Frontal cortex (tissue), 4 donors: ENCODE data around the gene GRIFIN. TPM values are rescaled to one million over a fixed set of nuclear protein-coding genes. Genes with fewer than 3 reads are reported as not detected.

Source experiments
- DNase-seq, 2 donors: peaks; one replicate each; pipeline ENCODE4 v3.0.0; 2012; ENCODE audit warnings: low spot score in 2 of 2
- FAIRE-seq: peaks from 2 replicates; lab custom pipeline; 2012; peaks lifted over from hg19 to GRCh38; lab: Jason Lieb, UNC
- total RNA-seq: library from RNA; depleted of rRNA; stranded (reverse); fragments of >200 nt; gene quantifications from one replicate; pipeline ENCODE4 v1.2.3, GENCODE V29; 2014
- donor health status: control.
- donor health status: control.
- donor health status: control.

GRIFIN gene
- total RNA-seq, 1 donor from 2014 or later = not detected

- no peak for FAIRE-seq
- DNase-seq = no peak
Observed at GRCh38 chr7:2443491-2443890, 32.7 kb downstream of the GRIFIN start.

GRCh38 chr7:2441430-2442058 lies 34.7 kb downstream of the GRIFIN start:
- FAIRE-seq (no peak), DNase-seq (no peak)

DNA sequence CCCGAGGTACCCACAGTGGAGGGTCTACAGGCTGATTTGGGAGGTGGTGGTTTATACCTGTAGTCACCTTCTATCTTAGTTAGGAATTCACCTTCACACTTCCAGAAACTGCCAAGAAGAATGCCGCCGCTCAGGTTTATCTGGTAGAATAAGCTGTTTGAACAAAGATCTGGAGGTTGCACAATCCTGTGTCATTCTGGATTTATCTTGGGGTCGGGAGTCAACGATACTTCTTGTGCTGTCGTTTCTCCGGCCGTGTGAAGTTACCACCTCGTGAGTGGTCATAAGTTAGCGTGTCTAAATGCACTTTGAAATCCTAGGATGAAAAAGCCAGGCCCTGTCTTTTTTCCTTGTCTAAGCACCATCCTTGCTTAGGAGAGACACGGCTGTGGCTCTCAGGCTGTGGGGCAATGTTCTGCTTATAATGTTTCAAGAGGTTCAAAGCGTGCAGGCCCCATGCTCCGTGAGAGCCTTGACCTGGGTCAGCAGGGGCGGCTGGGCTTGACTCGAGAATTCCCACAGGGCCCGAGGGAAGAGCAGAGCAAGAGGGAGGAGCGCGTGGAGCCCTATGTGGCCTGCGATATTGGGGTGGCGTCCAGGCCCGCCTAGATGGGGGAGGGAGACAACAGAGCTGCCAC lies 35.5 kb downstream of the GRIFIN start:
- FAIRE-seq (no peak), DNase-seq (no peak)

DNA sequence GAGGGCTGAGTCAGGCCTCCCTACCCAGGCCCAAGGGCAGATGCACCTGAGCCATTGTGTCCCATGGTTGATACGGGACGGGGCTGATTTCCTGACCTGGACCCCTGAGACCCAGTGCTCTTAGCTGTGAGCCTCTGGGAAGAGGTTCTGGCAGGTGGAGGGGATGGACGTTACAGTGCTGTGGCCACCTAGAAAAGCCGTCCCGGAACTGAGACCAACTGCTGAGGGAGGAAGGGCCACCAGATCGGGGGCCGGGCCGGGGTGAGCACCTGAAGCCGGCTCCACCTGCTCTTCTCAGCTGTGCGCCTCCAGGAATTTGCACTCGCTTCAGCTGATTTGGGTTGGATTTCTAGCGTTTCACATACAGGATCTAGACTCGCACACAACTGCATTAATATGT lies 37.4 kb downstream of the GRIFIN start:
- no peak for FAIRE-seq
- DNase-seq = no peak

- DNase-seq = no peak
- FAIRE-seq = no peak
Observed at GRCh38 chr7:2438186-2438585, 38.0 kb downstream of the GRIFIN start.

- DNase-seq (no peak), FAIRE-seq (no peak)
Observed at GRCh38 chr7:2437537-2438148, 38.6 kb downstream of the GRIFIN start.

- peak in 1 of 2 donors; percentile 17 for DNase-seq
- no peak for FAIRE-seq
Observed at GRCh38 chr7:2437136-2437535, 39.1 kb downstream of the GRIFIN start.

GRCh38 chr7:2436341-2437104 lies 39.7 kb downstream of the GRIFIN start:
- DNase-seq (peak in 1 of 2 donors; percentile 17), FAIRE-seq (no peak)

- no peak for DNase-seq
- no peak for FAIRE-seq
Observed at GRCh38 chr7:2435146-2435545, 41.1 kb downstream of the GRIFIN start.

GRCh38 chr7:2433713-2434550 lies 42.3 kb downstream of the GRIFIN start:
- no peak for FAIRE-seq
- no peak for DNase-seq

DNA sequence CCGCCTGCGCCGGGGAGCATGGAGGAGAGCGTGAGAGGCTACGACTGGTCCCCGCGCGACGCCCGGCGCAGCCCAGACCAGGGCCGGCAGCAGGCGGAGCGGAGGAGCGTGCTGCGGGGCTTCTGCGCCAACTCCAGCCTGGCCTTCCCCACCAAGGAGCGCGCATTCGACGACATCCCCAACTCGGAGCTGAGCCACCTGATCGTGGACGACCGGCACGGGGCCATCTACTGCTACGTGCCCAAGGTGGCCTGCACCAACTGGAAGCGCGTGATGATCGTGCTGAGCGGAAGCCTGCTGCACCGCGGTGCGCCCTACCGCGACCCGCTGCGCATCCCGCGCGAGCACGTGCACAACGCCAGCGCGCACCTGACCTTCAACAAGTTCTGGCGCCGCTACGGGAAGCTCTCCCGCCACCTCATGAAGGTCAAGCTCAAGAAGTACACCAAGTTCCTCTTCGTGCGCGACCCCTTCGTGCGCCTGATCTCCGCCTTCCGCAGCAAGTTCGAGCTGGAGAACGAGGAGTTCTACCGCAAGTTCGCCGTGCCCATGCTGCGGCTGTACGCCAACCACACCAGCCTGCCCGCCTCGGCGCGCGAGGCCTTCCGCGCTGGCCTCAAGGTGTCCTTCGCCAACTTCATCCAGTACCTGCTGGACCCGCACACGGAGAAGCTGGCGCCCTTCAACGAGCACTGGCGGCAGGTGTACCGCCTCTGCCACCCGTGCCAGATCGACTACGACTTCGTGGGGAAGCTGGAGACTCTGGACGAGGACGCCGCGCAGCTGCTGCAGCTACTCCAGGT lies 43.1 kb downstream of the GRIFIN start:
- no peak for FAIRE-seq

DNA sequence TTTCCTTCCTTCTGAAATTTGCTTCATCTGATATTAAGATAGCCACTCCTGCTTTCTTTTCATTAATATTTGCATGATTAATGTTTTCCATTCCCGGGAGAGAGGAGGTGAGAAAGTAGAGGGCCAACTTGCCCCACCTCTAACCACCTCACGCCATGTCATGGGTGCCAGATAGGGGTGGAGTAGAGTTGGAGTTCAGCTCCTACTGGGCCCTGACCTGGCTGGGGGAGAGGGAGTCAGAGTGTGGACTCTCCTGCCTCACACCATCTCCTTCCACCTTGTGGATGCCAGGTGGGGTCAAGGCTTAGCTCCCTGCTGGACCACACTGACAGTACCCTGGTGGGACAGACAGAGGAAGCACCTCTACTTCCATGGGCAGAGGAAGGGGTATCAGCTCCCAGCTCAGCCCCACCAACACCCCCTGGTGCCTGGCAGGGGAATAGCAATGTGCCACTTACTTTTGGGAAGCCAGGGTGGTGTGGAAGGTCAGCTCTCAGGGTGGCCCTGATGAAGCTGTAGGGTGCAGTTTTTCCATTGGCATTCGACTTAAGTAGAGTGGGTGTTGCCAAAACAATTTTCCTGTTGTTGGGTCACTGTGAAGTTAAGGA lies 44.8 kb downstream of the GRIFIN start:
- DNase-seq = no peak

More for the DNA sequence above, 43.1 kb downstream of the GRIFIN start:
- DNase-seq = no peak

DNA sequence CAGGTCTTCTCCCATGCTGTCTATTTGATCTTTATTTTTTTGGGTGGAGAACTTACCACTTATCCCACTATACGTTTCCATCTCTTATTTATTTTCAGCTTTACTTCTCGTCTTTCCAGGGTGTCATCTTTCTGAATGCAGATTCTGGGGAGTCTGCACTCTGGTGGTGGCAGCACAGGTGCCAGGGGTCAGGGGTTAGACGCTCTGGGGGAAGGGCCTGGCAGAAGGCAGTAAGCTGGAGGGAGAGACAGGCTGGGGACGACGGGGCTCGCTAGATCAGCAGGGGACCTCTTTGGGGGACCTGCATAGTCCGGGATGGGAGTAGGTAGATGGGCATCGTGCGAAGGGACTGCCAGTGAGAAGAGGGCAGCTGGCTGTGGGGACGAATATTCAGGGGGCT lies 50.4 kb downstream of the GRIFIN start:
- no peak for DNase-seq
- FAIRE-seq = no peak

More for the DNA sequence above, 44.8 kb downstream of the GRIFIN start:
- no peak for FAIRE-seq

Other genes starting within 250 kb of the GRIFIN start
- gene MAD1L1, start 243.5 kb downstream of the GRIFIN start, total RNA-seq = 37.1 TPM
- 15.9 TPM for gene MRM2, start 234.2 kb downstream of the GRIFIN start, total RNA-seq
- 15.5 TPM for gene NUDT1, start 234.2 kb downstream of the GRIFIN start, total RNA-seq
- 3.3 TPM for gene SNX8, start 162.0 kb downstream of the GRIFIN start, total RNA-seq
- gene EIF3B, start 121.6 kb downstream of the GRIFIN start, total RNA-seq = 62.8 TPM
- 2.0 TPM for gene CHST12, start 72.8 kb downstream of the GRIFIN start, total RNA-seq
- gene LFNG, start 43.4 kb upstream of the GRIFIN start, total RNA-seq = 9.4 TPM
- gene BRAT1, start 79.1 kb upstream of the GRIFIN start, total RNA-seq = 16.7 TPM
- 17.9 TPM for gene IQCE, start 82.6 kb upstream of the GRIFIN start, total RNA-seq
- gene TTYH3, start 155.6 kb upstream of the GRIFIN start, total RNA-seq = 29.3 TPM
- gene AMZ1, start 211.8 kb upstream of the GRIFIN start, total RNA-seq = 1.6 TPM